ENCODE measurements around the gene SH2D4B.

SH2D4B gene

GRCh38 chr10:80686734-80687475 lies 149.2 kb downstream of the SH2D4B start:
- DNase-seq (ENCODE audit: low spot score) = no peak

- DNase-seq (ENCODE audit: low spot score) = no peak
These were observed 149.7 kb downstream of the SH2D4B start for GRCh38 chr10:80687476-80687789.

- no peak for DNase-seq (ENCODE audit: low spot score)
These were observed 152.7 kb downstream of the SH2D4B start for GRCh38 chr10:80690434-80690833.

- no peak for DNase-seq (ENCODE audit: low spot score)
These were observed 153.7 kb downstream of the SH2D4B start for GRCh38 chr10:80691441-80691840.

- no peak for DNase-seq (ENCODE audit: low spot score)
These were observed 155.9 kb downstream of the SH2D4B start for GRCh38 chr10:80693565-80693964.

GRCh38 chr10:80694930-80695329 lies 157.2 kb downstream of the SH2D4B start:
- no peak for DNase-seq (ENCODE audit: low spot score)

Data from hepatic stellate cell (primary cell).